HG03520 (cell line): Measurements from ENCODE around the gene CMC2.

Experiments used
- ATAC-seq: cut with Tn5 transposase; IDR thresholded peaks from one replicate; pipeline ENCODE4 v1.9.1; 2021; ENCODE audit warnings: mild to moderate bottlenecking, moderate library complexity; ENCODE audit not compliant: unreplicated experiment

The CMC2 gene

GRCh38 chr16:80936410-80936809 is 70.3 kb downstream of the CMC2 start:
- ATAC-seq, result no peak

- ATAC-seq, result no peak
Observed at GRCh38 chr16:80935691-80936090, 71.0 kb downstream of the CMC2 start.

- no peak for ATAC-seq
Observed at GRCh38 chr16:80932708-80933095, 74.0 kb downstream of the CMC2 start.

- ATAC-seq, result no peak
Observed at GRCh38 chr16:80931801-80932707, 74.6 kb downstream of the CMC2 start.

GRCh38 chr16:80924372-80924978 is 82.2 kb downstream of the CMC2 start:
- peak; percentile 53 for ATAC-seq

- no peak for ATAC-seq
Observed at GRCh38 chr16:80923356-80923755, 83.3 kb downstream of the CMC2 start.
